Tibial nerve (tissue), 4 donors: ENCODE measurements around the gene DNAJC16.

Source experiments
- EP300 ChIP-seq, 2 donors: sonication (generic); formaldehyde crosslinking; IDR thresholded peaks; one replicate each; pipeline ENCODE4 v1.6.1; 2017; ENCODE audit warnings: antibody characterized with exemption in 2 of 2, mild to moderate bottlenecking in 1 of 2
- POLR2A ChIP-seq, 2 donors: fragments of 450-650 bp; IDR thresholded peaks; one replicate each; pipeline ENCODE4 v1.6.1; 2017; ENCODE audit warnings: antibody characterized with exemption in 2 of 2, mild to moderate bottlenecking in 2 of 2, moderate library complexity in 2 of 2
- TF ChIP-seq, protein P1 (sequence below), 5 experiments: fragments of 200-600 bp in 3 of 5; fragments of 450-650 bp in 2 of 5; sonication (generic) in 3 of 5; IDR thresholded peaks; one replicate each; pipeline ENCODE4 v1.5.1; 2016 to 2019; ENCODE audit warnings: antibody characterized with exemption in 5 of 5, mild to moderate bottlenecking in 3 of 5, moderate library complexity in 2 of 5

DNA sequence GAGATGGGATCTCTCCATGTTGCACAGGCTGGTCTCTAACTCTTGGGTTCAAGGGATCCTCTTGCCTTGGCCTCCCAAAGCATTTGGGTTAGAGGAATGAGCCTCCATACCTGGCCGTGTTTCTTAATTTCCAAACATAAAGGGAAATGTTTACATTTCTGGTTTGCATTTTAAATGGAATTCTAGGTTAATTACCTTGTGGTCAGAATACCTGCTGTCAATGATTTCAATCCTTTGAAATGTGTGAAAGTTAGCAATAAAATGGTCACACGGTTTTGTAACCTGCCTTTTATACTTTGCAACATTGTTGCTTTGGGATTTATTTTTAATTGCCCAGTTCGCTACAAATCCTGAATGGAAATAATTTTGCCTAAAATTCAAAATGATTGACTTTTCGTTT is 31.9 kb downstream of the DNAJC16 start:
- TF ChIP-seq POLR2A (IDR thresholded peaks at IDR 0.05) (no peak), EP300 (IDR thresholded peaks at IDR 0.05) (no peak)
- TF ChIP-seq, protein P1, sequence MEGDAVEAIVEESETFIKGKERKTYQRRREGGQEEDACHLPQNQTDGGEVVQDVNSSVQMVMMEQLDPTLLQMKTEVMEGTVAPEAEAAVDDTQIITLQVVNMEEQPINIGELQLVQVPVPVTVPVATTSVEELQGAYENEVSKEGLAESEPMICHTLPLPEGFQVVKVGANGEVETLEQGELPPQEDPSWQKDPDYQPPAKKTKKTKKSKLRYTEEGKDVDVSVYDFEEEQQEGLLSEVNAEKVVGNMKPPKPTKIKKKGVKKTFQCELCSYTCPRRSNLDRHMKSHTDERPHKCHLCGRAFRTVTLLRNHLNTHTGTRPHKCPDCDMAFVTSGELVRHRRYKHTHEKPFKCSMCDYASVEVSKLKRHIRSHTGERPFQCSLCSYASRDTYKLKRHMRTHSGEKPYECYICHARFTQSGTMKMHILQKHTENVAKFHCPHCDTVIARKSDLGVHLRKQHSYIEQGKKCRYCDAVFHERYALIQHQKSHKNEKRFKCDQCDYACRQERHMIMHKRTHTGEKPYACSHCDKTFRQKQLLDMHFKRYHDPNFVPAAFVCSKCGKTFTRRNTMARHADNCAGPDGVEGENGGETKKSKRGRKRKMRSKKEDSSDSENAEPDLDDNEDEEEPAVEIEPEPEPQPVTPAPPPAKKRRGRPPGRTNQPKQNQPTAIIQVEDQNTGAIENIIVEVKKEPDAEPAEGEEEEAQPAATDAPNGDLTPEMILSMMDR (IDR thresholded peaks at IDR 0.05), result no peak
